Measurements from ENCODE around the gene IL5. TPM values are rescaled to one million over a fixed set of nuclear protein-coding genes. Genes with fewer than 3 reads are reported as not detected.

The IL5 gene
- total and polyA plus RNA-seq, 2 donors (not counting 3 experiments of a cell fraction or from before 2014, with no cell fraction given), result not detected

GRCh38 chr5:132591145-132591544 lies 47.8 kb upstream of the IL5 start:
- Histone ChIP-seq H3K4me2 (ENCODE audit: insufficient read depth, low read length) (no peak overlapping the region), H3K27me3 (ENCODE audit: control insufficient read depth in 2 of 2, insufficient read depth in 2 of 2, low read length in 2 of 2) (no peaks in the 10 kb centered on the region), H2AFZ (ENCODE audit: low read depth, low read length) (no peak overlapping the region), H3K36me3 (ENCODE audit: control insufficient read depth in 2 of 2, extremely low read depth in 1 of 2, insufficient read depth in 2 of 2, low read length in 2 of 2) (peaks cover 2 to 3% of the 10 kb centered on the region in 2 experiments), H3K27ac (ENCODE audit: insufficient read depth, low read depth, low read length) (no peak overlapping the region), H3K9me3 (replicated peaks; ENCODE audit: control insufficient read depth, insufficient read depth, low read length) (no peaks in the 10 kb centered on the region), H4K20me1 (replicated peaks; ENCODE audit: control insufficient read depth, extremely low read depth, insufficient read depth, low read length) (no peaks in the 10 kb centered on the region), H3K4me3 (replicated peaks in 1 of 3; ENCODE audit: insufficient read depth in 1 of 3, low read depth in 1 of 3, low read length in 3 of 3) (no peak overlapping the region), H3K9ac (replicated peaks; ENCODE audit: extremely low read depth, insufficient read depth, low read length) (no peak overlapping the region), H3K4me1 (ENCODE audit: control insufficient read depth, extremely low read depth, insufficient read depth, low read length) (no peaks in the 10 kb centered on the region), H3K9me1 (replicated peaks; ENCODE audit: control insufficient read depth, extremely low read depth, insufficient read depth, low read length) (no peaks in the 10 kb centered on the region), H3K79me2 (ENCODE audit: control insufficient read depth, insufficient read depth, low read length) (no peaks in the 10 kb centered on the region)
- TF ChIP-seq CTCF (IDR thresholded peaks at IDR 0.05; ENCODE audit: extremely low read depth in 1 of 2, insufficient read depth in 1 of 2, low read depth in 1 of 2, low read length in 2 of 2) (no peak), MYC (IDR thresholded peaks at IDR 0.05; ENCODE audit: low read depth, low read length) (no peak), FOS (IDR thresholded peaks at IDR 0.05; ENCODE audit: borderline replicate concordance, insufficient read depth, low read length) (no peak), POLR2AphosphoS5 (IDR thresholded peaks at IDR 0.05; ENCODE audit: insufficient read depth, low read depth, low read length) (no peak), POLR2A (IDR thresholded peaks at IDR 0.05; ENCODE audit: low read depth, low read length) (no peak), GATA2 (IDR thresholded peaks at IDR 0.05; ENCODE audit: insufficient read depth, insufficient read length, low read depth, low read length) (no peak), MAX (IDR thresholded peaks at IDR 0.05; ENCODE audit: insufficient read depth, insufficient read length) (no peak), EZH2 (IDR thresholded peaks at IDR 0.05; ENCODE audit: borderline replicate concordance, low read depth, low read length, severe bottlenecking) (no peak), JUN (IDR thresholded peaks at IDR 0.05; ENCODE audit: borderline replicate concordance, insufficient read depth, insufficient read length, low read depth) (no peak)
- ChIA-PET CTCF (interaction anchor here (1.3 to 1.8 kb wide), 3 partner anchors 9 to 229 kb away, joined by 4 to 13 read pairs (median 5); no protein-coding TSS in a partner anchor), POLR2A (no interaction called here)
- intact Hi-C loops (cut with micrococcal nuclease), result loop anchor here (1.0 kb wide), 1 partner anchor 229 kb away; no protein-coding TSS in a partner anchor
- BruUV-seq (replicated peaks), result no TSS peak
- FAIRE-seq, result no peak
- dilution Hi-C loops (cut with MboI; ENCODE audit: extremely low pct_ligation_motif_present, low sequenced_read_pairs), result no loop called here
- peak; percentile 23 for DNase-seq (ENCODE audit: low read depth, low spot score)

All from endothelial cell of umbilical vein (primary cell).